A549 (cell line): Measurements from ENCODE around the gene MAP3K7. TPM values are rescaled to one million over a fixed set of nuclear protein-coding genes. Genes with fewer than 3 reads are reported as not detected.
A peak's percentile ranks its signal among the peaks of the same experiment; 100 is the strongest.

Experiments used
- ATAC-seq, 2 experiments: fragments of 200-7000 bp in 1 of 2; fragments of >200 bp in 1 of 2; cut with Nextera tagmentation in 1 of 2; cut with Tn5 transposase in 1 of 2; 3 replicates each; pipeline versions ENCODE4 v1.8.0 to v1.9.1; 2018 to 2020; ENCODE audit warnings: mild to moderate bottlenecking in 1 of 2, moderate library complexity in 1 of 2
- CTCF ChIA-PET: fragments of 300-600 bp; sonication (Branson Sonifier 250); formaldehyde crosslinking; extraction: SDS; loops from one replicate; lab custom pipeline; 2021; ENCODE audit warnings: antibody characterized with exemption, inconsistent platforms; lab: Yijun Ruan, JAX
- POLR2A ChIA-PET: fragments of 350-600 bp; formaldehyde crosslinking; extraction: SDS; loops from one replicate; lab custom pipeline; 2021; ENCODE audit warnings: antibody characterized with exemption, inconsistent platforms; lab: Yijun Ruan, JAX
- DNase-seq, 2 experiments: peaks; one replicate each; pipeline versions ENCODE4 v3.0.0 to v3.0.0-alpha.2; 2011 to 2016; ENCODE audit warnings: low read depth in 1 of 2, low spot score in 1 of 2
- FAIRE-seq: peaks from 2 replicates; lab custom pipeline; 2011; peaks lifted over from hg19 to GRCh38; lab: Jason Lieb, UNC
- H3K27ac ChIP-seq, 2 experiments: fragments of >200 bp; sonication (Bioruptor Twin); formaldehyde crosslinking; 3 replicates each; pipeline ENCODE4 v1.5.1; 2016 to 2017
- H3K4me1 ChIP-seq: fragments of >200 bp; sonication (Bioruptor Twin); formaldehyde crosslinking; 3 replicates; pipeline ENCODE4 v1.6.1; 2016
- H3K4me2 ChIP-seq: fragments of >200 bp; sonication (Bioruptor Twin); formaldehyde crosslinking; 3 replicates; pipeline ENCODE4 v1.6.1; 2016
- H3K4me3 ChIP-seq: fragments of >200 bp; sonication (Bioruptor Twin); formaldehyde crosslinking; 3 replicates; pipeline ENCODE4 v1.5.1; 2016
- H3K9me3 ChIP-seq: fragments of >200 bp; sonication (Bioruptor Twin); formaldehyde crosslinking; 3 replicates; pipeline ENCODE4 v1.6.1; 2016
- ATOH8 ChIP-seq: fragments of 250-450 bp; sonication (Bioruptor Pico); IDR thresholded peaks from 2 replicates; pipeline ENCODE4 v1.5.0; 2020; ENCODE audit warnings: low read depth, mild to moderate bottlenecking, moderate library complexity
- CBX2 ChIP-seq: fragments of 200-600 bp; sonication (generic); IDR thresholded peaks from 2 replicates; pipeline ENCODE4 v1.6.1; 2016; ENCODE audit warnings: low read depth, mild to moderate bottlenecking, borderline replicate concordance
- HDAC2 ChIP-seq: fragments of 200-600 bp; sonication (generic); IDR thresholded peaks from 2 replicates; pipeline ENCODE4 v1.6.1; 2016
- HOXB13 ChIP-seq: fragments of 250-450 bp; sonication (Bioruptor Pico); IDR thresholded peaks from 2 replicates; pipeline ENCODE4 v1.5.0; 2020; ENCODE audit warnings: low read depth, mild to moderate bottlenecking, moderate library complexity
- JUN ChIP-seq, 2 experiments: fragments of >200 bp; sonication (Bioruptor Twin); formaldehyde crosslinking; IDR thresholded peaks; 2 replicates in 1 of 2; 3 replicates in 1 of 2; pipeline ENCODE4 v1.6.1; 2016 to 2017
- MYC ChIP-seq: IDR thresholded peaks from 2 replicates; pipeline ENCODE4 v1.6.1; 2012; ENCODE audit warnings: mild to moderate bottlenecking, inconsistent platforms, low read length, improper control_type of control experiment, borderline replicate concordance
- RARB ChIP-seq: fragments of 250-450 bp; sonication (Bioruptor Pico); IDR thresholded peaks from 2 replicates; pipeline ENCODE4 v1.8.0; 2021; ENCODE audit warnings: mild to moderate bottlenecking, moderate library complexity
- SREBF2 ChIP-seq: fragments of 450-650 bp; IDR thresholded peaks from 2 replicates; pipeline ENCODE4 v1.6.1; 2014; ENCODE audit warnings: mild to moderate bottlenecking, moderate library complexity
- ZNF302 ChIP-seq: fragments of 250-450 bp; sonication (Bioruptor Pico); IDR thresholded peaks from 2 replicates; pipeline ENCODE4 v1.9.0; 2021; ENCODE audit warnings: inconsistent platforms, mild to moderate bottlenecking, moderate library complexity
- ZSCAN20 ChIP-seq: fragments of 250-450 bp; sonication (Bioruptor Pico); IDR thresholded peaks from 2 replicates; pipeline ENCODE4 v1.8.0; 2022; ENCODE audit warnings: mild to moderate bottlenecking, moderate library complexity
- WGBS: methylation state at CpG from one replicate; pipeline ENCODE4 v1.1.6; 2017; ENCODE audit errors: missing lambda C conversion rate; 5-methylcytosine and 5-hydroxymethylcytosine counted together
- polyA plus RNA-seq, 4 experiments: library from polyadenylated mRNA; depleted of rRNA in 3 of 4; stranded (reverse); fragments of >200 nt; fragmentation: RNase III in 1 of 4; extraction: RNeasy Plus Mini Kit Qiagen cat#74134 plus additional on column Dnase treatment in 1 of 4; gene quantifications; 2 replicates in 3 of 4; 3 replicates in 1 of 4; pipeline ENCODE4 v1.2.3, GENCODE V29; 2011 to 2017
- TF ChIP-seq, protein P1 (sequence below): fragments of 250-450 bp; sonication (Bioruptor Pico); IDR thresholded peaks from 2 replicates; pipeline ENCODE4 v1.5.0; 2021; ENCODE audit warnings: mild to moderate bottlenecking, moderate library complexity, borderline replicate concordance
- TF ChIP-seq, protein P2 (sequence below): fragments of 200-600 bp; sonication (generic); IDR thresholded peaks from 2 replicates; pipeline ENCODE4 v1.6.1; 2016; ENCODE audit warnings: antibody characterized with exemption, mild to moderate bottlenecking, moderate library complexity
- TF ChIP-seq, protein P3 (sequence below): fragments of >200 bp; sonication (Bioruptor Twin); formaldehyde crosslinking; IDR thresholded peaks from 3 replicates; pipeline ENCODE4 v1.5.1; 2016
- TF ChIP-seq, protein P4 (sequence below): IDR thresholded peaks from 2 replicates; pipeline ENCODE4 v1.6.1; 2012; ENCODE audit warnings: low read depth, borderline replicate concordance

Gene MAP3K7
- polyA plus RNA-seq, 2 of the 4 experiments (the other 2 are of a cell fraction) = 13.7 to 32.0 TPM

DNA sequence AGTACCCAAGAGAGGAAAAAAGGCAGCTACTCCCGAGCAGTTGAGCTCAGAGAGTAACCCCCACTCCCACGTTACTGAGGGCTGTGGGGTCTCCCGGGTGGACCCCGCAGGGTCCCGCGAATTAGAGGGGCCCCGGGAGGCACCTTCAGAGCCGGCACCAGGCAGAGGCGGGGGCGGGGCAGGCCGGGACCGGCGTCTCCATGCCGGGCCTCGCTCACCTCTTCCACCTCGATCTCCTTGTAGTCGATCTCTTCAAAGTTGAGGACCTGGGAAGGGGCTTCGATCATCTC, 381 bp downstream of the MAP3K7 start (continued):
- TF ChIP-seq, protein P1, sequence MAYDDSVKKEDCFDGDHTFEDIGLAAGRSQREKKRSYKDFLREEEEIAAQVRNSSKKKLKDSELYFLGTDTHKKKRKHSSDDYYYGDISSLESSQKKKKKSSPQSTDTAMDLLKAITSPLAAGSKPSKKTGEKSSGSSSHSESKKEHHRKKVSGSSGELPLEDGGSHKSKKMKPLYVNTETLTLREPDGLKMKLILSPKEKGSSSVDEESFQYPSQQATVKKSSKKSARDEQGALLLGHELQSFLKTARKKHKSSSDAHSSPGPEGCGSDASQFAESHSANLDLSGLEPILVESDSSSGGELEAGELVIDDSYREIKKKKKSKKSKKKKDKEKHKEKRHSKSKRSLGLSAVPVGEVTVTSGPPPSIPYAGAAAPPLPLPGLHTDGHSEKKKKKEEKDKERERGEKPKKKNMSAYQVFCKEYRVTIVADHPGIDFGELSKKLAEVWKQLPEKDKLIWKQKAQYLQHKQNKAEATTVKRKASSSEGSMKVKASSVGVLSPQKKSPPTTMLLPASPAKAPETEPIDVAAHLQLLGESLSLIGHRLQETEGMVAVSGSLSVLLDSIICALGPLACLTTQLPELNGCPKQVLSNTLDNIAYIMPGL (CRISPR knock-in tag) = no peak
- TF ChIP-seq ZSCAN20 (CRISPR knock-in tag) = no peak
- no peak for TF ChIP-seq RARB (CRISPR knock-in tag)
- TF ChIP-seq, protein P2, sequence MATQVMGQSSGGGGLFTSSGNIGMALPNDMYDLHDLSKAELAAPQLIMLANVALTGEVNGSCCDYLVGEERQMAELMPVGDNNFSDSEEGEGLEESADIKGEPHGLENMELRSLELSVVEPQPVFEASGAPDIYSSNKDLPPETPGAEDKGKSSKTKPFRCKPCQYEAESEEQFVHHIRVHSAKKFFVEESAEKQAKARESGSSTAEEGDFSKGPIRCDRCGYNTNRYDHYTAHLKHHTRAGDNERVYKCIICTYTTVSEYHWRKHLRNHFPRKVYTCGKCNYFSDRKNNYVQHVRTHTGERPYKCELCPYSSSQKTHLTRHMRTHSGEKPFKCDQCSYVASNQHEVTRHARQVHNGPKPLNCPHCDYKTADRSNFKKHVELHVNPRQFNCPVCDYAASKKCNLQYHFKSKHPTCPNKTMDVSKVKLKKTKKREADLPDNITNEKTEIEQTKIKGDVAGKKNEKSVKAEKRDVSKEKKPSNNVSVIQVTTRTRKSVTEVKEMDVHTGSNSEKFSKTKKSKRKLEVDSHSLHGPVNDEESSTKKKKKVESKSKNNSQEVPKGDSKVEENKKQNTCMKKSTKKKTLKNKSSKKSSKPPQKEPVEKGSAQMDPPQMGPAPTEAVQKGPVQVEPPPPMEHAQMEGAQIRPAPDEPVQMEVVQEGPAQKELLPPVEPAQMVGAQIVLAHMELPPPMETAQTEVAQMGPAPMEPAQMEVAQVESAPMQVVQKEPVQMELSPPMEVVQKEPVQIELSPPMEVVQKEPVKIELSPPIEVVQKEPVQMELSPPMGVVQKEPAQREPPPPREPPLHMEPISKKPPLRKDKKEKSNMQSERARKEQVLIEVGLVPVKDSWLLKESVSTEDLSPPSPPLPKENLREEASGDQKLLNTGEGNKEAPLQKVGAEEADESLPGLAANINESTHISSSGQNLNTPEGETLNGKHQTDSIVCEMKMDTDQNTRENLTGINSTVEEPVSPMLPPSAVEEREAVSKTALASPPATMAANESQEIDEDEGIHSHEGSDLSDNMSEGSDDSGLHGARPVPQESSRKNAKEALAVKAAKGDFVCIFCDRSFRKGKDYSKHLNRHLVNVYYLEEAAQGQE = no peak
- no peak for TF ChIP-seq SREBF2
- TF ChIP-seq, protein P3, sequence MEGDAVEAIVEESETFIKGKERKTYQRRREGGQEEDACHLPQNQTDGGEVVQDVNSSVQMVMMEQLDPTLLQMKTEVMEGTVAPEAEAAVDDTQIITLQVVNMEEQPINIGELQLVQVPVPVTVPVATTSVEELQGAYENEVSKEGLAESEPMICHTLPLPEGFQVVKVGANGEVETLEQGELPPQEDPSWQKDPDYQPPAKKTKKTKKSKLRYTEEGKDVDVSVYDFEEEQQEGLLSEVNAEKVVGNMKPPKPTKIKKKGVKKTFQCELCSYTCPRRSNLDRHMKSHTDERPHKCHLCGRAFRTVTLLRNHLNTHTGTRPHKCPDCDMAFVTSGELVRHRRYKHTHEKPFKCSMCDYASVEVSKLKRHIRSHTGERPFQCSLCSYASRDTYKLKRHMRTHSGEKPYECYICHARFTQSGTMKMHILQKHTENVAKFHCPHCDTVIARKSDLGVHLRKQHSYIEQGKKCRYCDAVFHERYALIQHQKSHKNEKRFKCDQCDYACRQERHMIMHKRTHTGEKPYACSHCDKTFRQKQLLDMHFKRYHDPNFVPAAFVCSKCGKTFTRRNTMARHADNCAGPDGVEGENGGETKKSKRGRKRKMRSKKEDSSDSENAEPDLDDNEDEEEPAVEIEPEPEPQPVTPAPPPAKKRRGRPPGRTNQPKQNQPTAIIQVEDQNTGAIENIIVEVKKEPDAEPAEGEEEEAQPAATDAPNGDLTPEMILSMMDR = no peak

- no peak for FAIRE-seq
- peaks cover 17% of the 10 kb centered on the region for H3K4me1 ChIP-seq
- H3K4me3 ChIP-seq = peak overlapping the region; percentile 97; the same call in 2 of the 3 replicates
- POLR2A ChIA-PET = no interaction called here
- DNase-seq = no peak
- no peak for TF ChIP-seq MYC
- no peak for TF ChIP-seq ZNF302 (CRISPR knock-in tag)
- TF ChIP-seq, protein P4, sequence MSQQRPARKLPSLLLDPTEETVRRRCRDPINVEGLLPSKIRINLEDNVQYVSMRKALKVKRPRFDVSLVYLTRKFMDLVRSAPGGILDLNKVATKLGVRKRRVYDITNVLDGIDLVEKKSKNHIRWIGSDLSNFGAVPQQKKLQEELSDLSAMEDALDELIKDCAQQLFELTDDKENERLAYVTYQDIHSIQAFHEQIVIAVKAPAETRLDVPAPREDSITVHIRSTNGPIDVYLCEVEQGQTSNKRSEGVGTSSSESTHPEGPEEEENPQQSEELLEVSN = no peak
- TF ChIP-seq HDAC2 = no peak
- no peak for TF ChIP-seq ATOH8 (CRISPR knock-in tag)
- TF ChIP-seq HOXB13 (CRISPR knock-in tag) = no peak
- no peak for TF ChIP-seq JUN (IDR thresholded peaks at IDR 0.05)
- no peak for TF ChIP-seq CBX2
- TF ChIP-seq, all 56 proteins: peak for 0
- CTCF ChIA-PET = no interaction called here
- no peaks in the 10 kb centered on the region for H3K9me3 ChIP-seq
- no peak overlapping the region for H3K27ac ChIP-seq
- WGBS = 88% methylated on average over 2 of the region's 2 CpGs
- peak overlapping the region; percentile 97 for H3K4me2 ChIP-seq
- ATAC-seq = no peak
These were observed 2.1 kb downstream of the MAP3K7 start for GRCh38 chr6:90584636-90585255.
